Vagina (tissue), 2 donors: Measurements from ENCODE around the gene CDHR3.

Experiments used
- POLR2A ChIP-seq, 2 donors: fragments of 450-650 bp; IDR thresholded peaks; one replicate each; pipeline ENCODE4 v1.6.1; 2017; ENCODE audit warnings: antibody characterized with exemption in 2 of 2, mild to moderate bottlenecking in 2 of 2, moderate library complexity in 2 of 2
- TF ChIP-seq, protein P1 (sequence below), 3 experiments: fragments of 450-650 bp in 2 of 3; fragments of 200-600 bp in 1 of 3; sonication (generic) in 1 of 3; IDR thresholded peaks; one replicate each; pipeline ENCODE4 v1.5.1; 2017 to 2019; ENCODE audit warnings: antibody characterized with exemption in 3 of 3, mild to moderate bottlenecking in 2 of 3, moderate library complexity in 2 of 3

DNA sequence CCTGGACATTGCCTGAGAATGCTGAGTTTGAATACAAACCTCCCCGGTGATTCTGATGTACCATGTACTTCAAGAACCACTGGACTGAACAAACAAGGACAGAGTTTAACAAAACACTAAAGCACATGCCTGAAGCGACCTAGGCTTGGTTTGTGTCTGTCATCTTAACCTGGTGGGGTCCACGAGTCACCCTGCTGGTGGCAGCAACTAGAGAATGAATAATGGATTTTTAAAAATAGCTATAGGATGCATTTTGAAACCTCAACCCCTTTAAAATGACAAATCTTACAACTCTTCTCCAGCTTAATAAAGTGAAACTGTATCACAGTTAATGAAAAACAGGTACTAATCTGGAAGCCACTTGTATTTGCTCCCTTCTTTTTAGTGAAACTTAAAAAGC, 25.2 kb downstream of the CDHR3 start:
- no peak for TF ChIP-seq POLR2A (IDR thresholded peaks at IDR 0.05)
- TF ChIP-seq, protein P1, sequence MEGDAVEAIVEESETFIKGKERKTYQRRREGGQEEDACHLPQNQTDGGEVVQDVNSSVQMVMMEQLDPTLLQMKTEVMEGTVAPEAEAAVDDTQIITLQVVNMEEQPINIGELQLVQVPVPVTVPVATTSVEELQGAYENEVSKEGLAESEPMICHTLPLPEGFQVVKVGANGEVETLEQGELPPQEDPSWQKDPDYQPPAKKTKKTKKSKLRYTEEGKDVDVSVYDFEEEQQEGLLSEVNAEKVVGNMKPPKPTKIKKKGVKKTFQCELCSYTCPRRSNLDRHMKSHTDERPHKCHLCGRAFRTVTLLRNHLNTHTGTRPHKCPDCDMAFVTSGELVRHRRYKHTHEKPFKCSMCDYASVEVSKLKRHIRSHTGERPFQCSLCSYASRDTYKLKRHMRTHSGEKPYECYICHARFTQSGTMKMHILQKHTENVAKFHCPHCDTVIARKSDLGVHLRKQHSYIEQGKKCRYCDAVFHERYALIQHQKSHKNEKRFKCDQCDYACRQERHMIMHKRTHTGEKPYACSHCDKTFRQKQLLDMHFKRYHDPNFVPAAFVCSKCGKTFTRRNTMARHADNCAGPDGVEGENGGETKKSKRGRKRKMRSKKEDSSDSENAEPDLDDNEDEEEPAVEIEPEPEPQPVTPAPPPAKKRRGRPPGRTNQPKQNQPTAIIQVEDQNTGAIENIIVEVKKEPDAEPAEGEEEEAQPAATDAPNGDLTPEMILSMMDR (IDR thresholded peaks at IDR 0.05), result no peak
